GM19238 (cell line): ENCODE data around the gene RTN4.

ENCODE experiments used
- DNase-seq: peaks from one replicate; pipeline ENCODE4 v3.0.0; 2011; ENCODE audit warnings: low spot score; ENCODE audit not compliant: insufficient read length

The RTN4 gene

GRCh38 chr2:54952978-54953456 is 97.2 kb downstream of the RTN4 start:
- no peak for DNase-seq

GRCh38 chr2:54952425-54952824 is 97.8 kb downstream of the RTN4 start:
- no peak for DNase-seq

- DNase-seq: no peak
These were observed 99.4 kb downstream of the RTN4 start for GRCh38 chr2:54950811-54951210.

GRCh38 chr2:54949431-54949830 is 100.8 kb downstream of the RTN4 start:
- DNase-seq: no peak

GRCh38 chr2:54948120-54948519 is 102.1 kb downstream of the RTN4 start:
- DNase-seq: no peak

- DNase-seq: no peak
These were observed 102.6 kb downstream of the RTN4 start for GRCh38 chr2:54947646-54948045.

GRCh38 chr2:54947136-54947535 is 103.1 kb downstream of the RTN4 start:
- no peak for DNase-seq

GRCh38 chr2:54946220-54946805 is 103.9 kb downstream of the RTN4 start:
- no peak for DNase-seq

GRCh38 chr2:54945391-54946219 is 104.6 kb downstream of the RTN4 start:
- DNase-seq: no peak

- no peak for DNase-seq
These were observed 105.4 kb downstream of the RTN4 start for GRCh38 chr2:54944724-54945326.

GRCh38 chr2:54942373-54942772 is 107.9 kb downstream of the RTN4 start:
- DNase-seq: no peak

- DNase-seq: no peak
These were observed 108.8 kb downstream of the RTN4 start for GRCh38 chr2:54941248-54941984.

GRCh38 chr2:54940723-54941122 is 109.5 kb downstream of the RTN4 start:
- DNase-seq: no peak

GRCh38 chr2:54939446-54940118 is 110.7 kb downstream of the RTN4 start:
- no peak for DNase-seq

GRCh38 chr2:54936766-54937165 is 113.5 kb downstream of the RTN4 start:
- no peak for DNase-seq

GRCh38 chr2:54935389-54935788 is 114.9 kb downstream of the RTN4 start:
- DNase-seq: no peak

- no peak for DNase-seq
These were observed 118.8 kb downstream of the RTN4 start for GRCh38 chr2:54931473-54931872.

- no peak for DNase-seq
These were observed 121.5 kb downstream of the RTN4 start for GRCh38 chr2:54928719-54929118.

GRCh38 chr2:54927751-54928615 is 122.3 kb downstream of the RTN4 start:
- no peak for DNase-seq

GRCh38 chr2:54927085-54927750 is 123.0 kb downstream of the RTN4 start:
- DNase-seq: no peak
